HG02885 (cell line): ENCODE data around the gene PARD3B.

Experiments used
- ATAC-seq: cut with Tn5 transposase; IDR thresholded peaks from one replicate; pipeline ENCODE4 v1.9.1; 2021; ENCODE audit warnings: mild to moderate bottlenecking; ENCODE audit not compliant: unreplicated experiment, poor library complexity

PARD3B gene

DNA sequence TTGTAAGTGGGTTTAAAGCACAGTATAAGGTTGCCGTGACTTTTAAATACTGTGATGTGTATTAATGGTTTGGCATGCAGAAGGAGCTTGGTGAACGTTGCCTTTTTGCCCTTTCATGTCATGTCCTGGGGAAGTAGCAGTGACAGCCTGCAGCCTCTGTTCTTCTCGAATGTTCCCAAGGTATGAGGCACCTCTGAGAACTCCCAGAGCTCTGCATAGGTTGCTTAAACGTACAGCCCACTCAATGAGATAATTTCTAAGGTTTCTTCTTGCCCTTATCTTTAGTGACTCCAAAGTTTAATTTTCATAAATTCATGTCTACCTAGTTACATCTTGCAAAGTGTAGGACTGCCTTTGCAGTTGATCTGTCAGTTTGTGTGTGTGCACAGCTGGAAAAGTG is 36.7 kb downstream of the PARD3B start:
- no peak for ATAC-seq

DNA sequence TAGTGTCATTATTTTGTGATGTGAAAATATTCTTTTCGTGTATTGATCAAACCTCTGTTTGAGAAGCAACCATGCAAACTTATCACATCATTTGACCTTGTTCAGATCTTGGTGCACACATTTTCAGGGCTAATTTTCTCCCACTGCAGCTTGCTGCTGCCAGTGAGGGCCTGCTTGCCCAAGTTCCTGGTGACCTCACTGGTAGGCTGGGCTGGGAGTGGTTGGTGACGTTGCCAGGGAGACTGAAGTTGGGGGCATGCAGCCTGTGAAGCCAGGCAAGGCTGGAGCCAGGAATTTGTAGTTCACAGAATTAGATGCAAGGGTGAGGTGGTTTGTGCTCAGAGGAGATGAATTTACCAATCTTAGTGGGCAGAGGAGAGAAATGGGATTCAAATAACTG is 38.5 kb downstream of the PARD3B start:
- no peak for ATAC-seq

DNA sequence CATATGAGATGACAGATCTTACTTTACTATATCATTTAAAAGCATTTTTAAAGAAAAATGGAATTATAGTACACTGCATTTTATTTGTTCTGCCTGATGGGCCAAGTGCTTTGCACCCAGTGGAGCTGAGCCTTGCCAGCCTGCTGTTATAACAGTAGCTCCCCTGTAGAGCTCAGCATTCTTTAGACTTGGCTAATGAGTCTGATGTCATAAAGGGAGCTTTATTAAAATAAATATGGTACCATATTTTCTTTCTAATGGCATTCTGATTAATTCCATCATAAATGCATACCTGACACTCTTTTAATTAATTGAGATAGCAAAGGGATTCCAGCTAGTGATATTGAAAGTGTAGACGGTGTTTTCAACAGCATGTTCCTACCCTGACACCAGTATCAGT is 40.7 kb downstream of the PARD3B start:
- ATAC-seq = no peak

DNA sequence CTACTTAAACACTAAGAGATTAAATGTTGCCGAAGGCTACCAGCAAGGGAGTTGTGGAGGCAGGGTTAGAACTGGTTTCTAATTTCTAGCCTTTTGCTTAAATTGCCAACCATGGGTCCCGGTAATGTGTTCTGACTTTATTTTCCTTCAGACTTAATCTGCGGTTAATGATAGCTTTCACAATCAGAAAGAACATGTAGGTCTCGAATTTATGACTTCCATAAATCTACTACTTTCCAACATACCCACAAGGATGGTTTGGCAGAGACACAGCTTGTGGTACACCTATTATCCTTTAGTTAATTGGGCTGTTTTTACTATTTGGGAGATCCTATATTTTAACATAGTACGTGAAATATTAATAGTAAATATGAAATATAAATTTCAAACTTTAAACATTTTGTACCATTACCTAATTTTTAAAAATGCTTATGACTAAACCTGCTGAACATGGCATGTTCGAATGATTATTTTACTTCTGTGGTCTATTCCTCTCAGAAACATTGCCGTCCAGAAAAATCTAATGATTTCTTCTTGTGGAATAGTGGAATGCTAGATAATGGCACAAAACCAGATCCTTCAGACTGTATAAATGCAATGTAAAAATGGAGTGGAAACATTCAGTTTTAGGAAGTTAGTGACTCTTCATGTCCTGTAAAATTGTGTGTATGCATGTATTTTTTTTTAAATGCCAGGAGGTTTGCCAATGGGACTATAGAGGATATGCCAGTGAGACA is 41.3 kb downstream of the PARD3B start:
- ATAC-seq = no peak

DNA sequence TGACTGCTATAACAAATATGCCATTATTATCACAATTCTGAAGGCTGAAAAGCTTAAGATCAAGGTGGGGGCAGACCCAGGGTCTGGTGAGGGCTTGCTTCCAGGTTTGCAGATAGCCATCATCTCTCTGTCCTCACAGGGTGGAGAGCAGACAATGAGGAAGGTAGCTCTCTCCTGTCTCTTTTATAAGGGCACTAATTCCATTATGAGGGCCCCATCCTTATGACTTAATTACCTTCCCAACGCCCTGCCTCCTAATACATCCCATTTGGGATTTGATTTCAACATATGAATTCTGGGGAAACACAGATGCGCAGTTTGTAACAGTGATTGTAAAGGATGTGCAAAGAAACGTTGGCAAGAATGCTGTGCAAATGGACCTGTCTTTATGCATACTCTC is 44.8 kb downstream of the PARD3B start:
- no peak for ATAC-seq

DNA sequence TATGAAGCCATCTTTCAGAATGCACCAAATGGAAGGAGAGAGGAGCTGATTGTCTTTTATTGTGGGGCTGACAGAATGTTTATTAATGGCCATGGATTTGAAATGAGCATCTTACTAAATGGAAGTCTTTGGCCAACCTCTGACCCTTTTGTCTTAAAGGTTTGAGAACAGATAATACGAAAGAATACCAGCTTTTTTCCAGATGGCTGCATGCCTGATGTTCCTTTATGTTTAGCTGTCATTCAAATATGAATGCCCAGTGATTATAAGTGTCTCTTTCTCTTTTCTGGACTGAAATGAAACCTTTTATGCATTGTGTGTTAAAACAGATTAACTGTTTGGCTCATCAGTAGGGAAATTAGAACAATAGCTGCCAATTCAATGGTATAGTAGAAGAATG is 46.0 kb downstream of the PARD3B start:
- no peak for ATAC-seq

DNA sequence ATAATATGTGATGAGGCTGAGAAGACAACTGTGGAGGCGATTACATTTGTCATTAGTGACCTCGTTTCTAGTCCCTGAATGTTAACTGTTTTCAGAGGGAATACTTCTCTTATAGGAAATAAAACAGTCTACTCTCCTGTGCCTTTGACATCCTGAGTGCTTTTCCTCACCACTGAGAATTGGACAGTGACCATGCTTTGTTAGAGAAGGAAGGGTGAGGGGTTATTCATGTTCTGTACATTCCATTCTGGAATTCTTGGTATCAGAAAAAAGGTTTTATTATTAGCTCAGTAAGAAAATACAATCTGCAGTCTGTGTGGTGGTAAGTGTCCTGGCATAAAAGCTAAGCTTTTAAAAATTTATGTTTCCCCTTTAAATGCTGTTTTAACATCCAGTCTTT is 58.8 kb downstream of the PARD3B start:
- no peak for ATAC-seq

DNA sequence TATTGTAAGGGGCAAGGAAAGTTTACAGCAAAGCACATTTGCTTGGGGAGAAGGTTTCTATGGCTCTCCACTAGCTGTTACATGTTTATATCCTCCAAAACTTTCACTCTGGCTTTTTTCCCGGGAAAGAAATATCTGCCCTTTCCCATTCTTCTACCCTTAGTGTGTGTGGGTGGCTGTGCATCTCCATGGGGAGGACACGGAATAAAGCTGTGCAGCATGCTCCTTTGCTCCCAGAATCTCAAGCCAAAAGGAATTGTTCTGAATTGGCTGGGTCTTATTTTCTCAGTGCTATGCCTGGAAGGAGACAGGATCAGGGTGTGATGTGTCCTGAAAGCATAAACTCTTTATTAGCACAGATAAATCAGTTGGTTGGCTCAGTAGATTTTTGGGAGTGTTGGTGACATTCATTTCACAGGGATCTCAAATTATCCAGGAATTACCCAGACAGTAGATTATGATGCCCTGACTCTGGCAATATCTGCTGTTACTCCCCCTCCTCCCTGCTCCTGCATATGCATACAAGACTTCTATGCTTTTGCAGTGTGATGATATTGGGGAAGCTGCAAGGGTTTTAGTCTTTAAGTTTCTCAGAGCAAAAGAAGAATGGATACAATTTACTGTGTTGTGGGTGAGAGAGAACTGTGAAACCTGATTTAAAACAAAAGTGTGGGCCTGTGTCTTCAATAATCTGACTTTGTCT is 63.1 kb downstream of the PARD3B start:
- no peak for ATAC-seq

DNA sequence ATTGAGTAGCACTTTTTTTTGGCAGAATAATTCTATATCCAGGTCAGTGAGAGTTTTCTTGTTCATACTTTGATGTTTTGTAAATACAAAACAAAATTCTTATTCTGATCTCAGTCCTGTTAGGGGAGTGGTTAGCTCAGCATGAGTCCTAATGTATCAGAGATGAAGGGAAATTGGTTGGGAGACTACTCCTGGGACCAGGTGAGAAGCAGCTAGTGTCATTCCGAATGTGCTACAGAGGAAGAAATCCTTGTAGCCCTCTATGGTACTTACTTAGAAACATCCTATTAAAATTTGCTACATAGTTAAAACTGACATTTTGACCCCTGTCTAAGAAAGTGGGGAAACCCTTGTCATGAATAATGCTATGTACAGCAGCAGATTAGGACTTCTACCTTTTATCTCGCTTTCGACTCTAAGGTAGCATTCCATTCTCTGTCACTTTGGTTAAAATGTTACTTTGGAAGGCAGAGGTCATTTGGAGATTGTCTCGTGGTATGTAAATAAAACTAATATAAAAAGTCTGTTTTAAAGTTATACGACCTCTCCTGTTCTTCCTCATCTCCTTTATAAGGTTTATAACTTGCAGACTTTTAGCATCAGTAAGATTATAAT is 65.8 kb downstream of the PARD3B start:
- ATAC-seq = no peak

DNA sequence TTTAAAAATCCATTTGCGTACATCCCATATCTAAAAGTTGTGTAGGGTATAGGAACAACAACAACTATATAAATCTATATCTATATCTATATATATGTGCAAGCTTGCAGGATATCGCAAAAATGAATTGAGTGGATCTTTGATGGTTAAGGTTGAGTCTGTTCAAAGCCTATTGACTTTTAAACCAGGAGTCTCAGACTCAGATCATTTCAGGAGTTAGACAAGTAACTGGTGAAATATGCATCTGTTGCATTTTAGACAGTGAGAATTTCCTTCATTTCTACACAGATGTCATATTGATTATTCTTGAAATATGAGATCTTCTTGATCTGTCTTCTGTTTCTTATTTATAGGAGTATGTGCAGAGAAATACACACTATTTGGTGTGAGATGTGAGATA is 66.5 kb downstream of the PARD3B start:
- no peak for ATAC-seq

DNA sequence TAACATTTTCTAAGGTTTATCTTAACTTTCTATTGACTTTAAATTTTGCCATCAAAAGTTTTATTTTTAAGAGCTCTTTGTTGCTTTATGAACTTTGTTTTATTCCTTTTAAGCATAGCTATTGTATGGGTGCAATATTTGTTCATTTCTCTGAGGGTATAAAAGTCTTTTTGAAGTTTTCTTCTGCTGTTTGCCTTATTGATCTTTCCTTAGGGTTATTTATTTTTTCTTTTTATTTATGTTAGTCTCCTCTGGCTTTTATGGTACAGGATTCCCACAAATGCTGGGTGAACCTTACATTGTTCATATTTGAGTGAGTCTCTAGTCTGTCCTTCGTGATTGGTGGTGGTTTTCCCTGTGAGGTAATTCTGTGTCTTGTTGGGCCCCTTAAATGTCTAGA is 68.4 kb downstream of the PARD3B start:
- no peak for ATAC-seq

DNA sequence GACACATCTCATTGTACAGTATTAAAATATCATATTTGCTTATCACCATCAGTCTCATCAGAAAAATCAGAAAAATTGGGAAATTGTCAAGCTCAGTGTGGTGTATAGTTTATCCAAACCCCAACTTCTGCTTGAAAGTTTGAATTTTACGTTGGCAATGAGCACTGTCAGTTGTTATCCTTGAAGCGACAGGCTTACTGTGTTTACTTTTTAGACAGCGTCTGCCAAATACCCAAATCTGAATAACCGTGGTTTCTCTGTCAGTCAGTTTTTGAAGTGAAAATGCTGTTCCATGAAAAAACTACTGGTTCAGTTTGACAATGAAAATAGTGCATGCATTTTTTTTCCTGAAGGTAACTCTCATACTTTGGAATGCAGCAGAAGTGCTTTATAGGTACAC is 70.2 kb downstream of the PARD3B start:
- ATAC-seq = no peak

DNA sequence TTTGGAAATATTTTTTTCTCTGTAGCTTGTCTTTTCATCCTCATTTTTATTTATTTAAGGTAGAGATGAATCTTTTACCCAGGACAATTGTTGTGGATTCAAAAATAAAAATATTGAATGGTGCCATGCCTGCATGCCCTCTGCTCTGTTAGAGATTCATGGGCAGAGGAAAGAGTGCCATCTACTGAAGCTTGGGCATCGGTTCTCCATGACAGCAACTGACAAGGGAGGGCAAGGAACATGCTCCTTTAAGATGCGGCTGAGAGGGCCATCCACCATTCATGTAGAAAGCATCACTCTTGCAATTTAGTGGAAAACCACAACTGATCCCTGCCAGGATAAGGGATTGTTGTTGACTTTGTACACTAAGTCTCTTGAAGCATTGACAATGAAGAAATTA is 79.9 kb downstream of the PARD3B start:
- no peak for ATAC-seq

DNA sequence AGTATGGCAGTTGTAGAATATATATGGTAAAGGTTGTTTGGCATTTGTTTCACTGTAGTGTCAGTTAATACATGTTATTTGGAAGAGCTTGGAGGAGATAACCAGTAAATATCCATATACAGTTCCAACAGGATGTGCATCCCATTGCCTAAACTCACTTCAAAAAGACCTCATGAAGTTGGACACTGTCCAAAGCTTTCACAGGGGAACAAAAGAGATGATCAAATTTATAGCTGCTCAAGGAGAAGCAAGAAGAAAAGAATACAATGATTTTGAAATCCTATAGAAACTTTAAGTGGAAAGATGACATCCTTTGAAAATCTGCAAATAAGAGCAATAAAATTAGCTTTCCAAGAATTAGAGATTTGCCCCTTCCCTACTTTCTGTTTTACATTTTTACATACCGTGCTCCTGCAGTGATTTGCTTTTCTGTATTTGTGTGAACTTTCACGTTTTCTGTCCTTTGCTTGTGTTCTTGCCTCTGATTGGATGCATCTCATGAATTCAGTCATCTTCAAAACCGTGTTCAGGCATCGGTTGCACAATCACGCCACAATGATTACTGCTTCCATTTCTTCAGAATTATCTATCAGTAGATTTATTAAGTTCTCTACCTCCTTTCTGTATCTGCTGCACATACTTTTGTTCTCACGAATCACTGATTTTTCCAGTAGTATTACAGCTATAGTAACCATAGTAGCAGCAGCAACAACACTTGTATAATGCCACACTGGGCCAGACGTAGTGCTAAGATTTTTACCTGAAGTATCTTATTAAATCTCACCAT is 83.8 kb downstream of the PARD3B start:
- ATAC-seq = no peak

DNA sequence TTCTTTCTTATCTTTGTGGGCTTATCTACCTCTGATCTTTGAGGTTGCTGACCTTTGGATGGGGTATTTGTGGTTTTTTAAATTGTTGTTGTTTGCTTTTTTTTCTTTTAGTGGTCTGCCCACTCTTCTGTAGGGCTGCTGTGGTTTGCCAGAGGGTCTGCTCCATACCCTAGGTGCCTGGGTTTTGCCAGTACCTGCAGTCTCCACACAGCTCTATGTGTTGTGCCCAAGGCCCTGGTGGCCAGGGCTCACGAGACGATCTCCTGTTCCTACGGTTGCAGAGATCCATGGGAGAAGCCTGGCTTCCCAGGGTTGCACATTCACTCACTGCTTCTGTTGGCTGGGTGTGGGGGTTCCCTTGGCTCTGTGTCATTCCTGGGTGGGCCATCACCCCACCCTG is 87.1 kb downstream of the PARD3B start:
- ATAC-seq = no peak

DNA sequence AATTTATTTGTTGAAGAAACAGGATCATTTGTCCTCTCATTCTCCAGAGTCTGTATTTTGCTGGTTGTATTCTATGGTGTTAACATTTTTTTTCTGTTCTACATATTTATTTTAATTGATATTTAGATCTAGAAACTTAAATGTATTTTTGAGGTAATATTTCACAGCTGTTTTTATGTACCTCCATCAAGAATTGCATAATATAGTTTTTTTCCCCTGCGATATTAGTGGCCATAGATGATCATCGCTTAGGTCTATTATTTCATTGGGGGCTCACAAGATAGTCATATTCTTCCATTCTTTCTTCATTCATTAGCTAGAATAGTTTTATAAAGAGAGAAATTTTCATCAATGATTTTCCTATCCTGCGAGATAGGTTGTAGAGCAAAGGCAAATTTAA is 89.3 kb downstream of the PARD3B start:
- ATAC-seq = no peak

DNA sequence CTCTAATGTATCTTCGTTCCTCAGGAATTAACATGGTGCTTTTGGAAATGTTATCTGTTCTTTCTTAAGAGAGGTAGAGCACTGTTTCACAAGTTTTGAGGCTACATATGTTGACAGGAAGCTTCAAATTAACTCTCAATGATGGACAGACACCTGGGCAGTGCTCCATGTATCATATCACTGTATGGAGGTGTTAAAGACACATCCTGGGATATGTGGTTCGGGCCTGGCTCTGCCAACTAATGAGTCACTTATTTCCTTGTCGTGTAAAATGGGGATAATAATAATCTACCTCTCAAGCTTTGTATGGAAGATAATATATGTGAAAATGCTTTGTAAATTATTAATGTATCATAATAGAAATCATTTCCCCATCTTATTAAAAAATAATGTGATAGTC is 90.2 kb downstream of the PARD3B start:
- no peak for ATAC-seq

DNA sequence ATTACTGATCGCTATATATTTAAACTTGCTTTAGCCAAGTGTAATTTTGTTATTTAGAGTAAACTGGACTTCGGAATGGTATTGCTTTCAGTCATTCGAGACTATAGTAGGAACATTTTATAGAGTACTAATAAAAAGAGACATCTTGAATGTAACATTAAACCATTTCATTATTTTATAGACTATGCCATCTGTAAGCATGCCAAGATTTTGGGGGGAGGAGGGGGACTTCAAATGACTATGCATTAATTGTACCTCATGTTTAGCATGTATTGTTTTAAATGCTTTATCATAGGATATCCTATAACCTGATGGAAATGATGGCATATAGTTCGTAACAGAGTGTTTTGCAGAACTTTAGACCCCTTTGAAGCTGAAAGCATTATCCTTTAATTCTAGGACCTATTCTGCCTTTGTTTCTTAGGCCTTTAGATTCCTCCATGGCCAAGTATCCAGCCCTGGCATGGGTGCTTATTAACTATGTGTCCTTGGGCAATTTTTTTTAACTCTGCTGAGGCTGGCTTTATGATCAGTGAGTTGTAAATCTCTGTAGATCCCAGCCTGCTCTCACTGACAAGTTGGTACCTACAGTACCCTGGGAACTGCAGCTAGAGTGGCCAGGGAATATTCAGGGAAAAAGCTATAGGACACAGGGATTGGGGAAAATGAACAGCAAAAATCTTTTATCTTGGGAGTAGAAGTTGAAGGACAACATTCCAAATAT is 93.4 kb downstream of the PARD3B start:
- ATAC-seq = no peak

DNA sequence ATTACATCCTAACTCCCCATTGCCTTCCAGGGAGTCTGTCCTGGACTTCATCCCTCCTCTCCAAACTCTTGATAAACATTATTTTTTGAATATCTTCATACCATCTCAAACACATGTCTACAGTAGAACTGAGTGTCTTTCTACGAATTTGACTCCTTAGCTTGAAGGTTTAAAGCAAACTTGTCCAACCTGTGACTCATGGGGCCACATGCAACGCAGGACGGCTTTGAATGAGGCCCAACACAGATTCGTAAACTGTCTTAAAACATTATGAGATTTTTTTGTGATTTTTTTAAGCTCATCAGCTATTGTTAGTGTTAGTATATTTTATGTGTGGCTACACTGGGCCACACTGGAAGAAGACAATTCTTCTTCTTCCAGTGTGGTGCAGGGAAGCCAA is 98.1 kb downstream of the PARD3B start:
- ATAC-seq = no peak

DNA sequence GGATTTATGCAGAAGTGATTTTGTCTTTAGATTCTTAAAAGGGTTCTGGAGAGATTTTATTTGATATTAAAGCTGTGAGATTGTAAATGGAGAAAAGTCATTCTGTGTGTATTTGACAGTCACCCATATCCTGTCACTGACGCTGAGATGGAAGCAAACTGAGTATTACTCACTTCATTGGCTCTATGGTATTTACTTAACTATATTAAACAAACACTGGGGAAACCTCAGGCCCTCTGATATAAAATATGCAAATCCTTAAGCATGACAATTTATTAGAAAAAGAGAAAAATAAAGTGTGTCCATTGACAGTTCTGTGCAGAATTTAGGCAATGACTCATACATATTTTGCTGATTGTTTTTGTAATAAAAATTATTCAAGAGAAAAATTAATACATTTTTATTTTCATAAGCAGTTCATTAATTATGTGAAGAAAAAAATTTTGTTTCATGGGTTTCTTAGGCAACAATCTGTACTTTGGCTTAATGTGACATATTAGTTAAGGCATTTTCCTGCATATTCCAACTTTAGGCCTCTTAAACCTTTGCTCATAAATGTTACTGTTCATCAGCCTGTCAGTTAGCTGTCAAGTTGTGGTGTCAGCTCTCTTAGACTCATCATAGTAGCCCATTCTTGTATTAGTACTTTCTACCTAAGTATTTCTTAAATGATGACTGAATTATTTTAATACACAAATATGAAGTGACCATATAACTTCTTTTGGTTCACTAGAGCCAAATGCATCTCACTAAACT is 99.9 kb downstream of the PARD3B start:
- ATAC-seq = no peak
